Liver (tissue), 3 donors: ENCODE data around the gene AIP.

ENCODE experiments used
- GABPA ChIP-seq, 2 donors: IDR thresholded peaks in 1 of 2; conservative IDR thresholded peaks in 1 of 2; 2 replicates each; pipeline ENCODE4 v1.6.1; 2016; ENCODE audit warnings: antibody characterized with exemption in 2 of 2, mild to moderate bottlenecking in 1 of 2, moderate library complexity in 1 of 2
- HNF4G ChIP-seq: IDR thresholded peaks from 2 replicates; pipeline ENCODE4 v1.6.1; 2016; ENCODE audit warnings: antibody characterized with exemption
- NR2F2 ChIP-seq: IDR thresholded peaks from 2 replicates; pipeline ENCODE4 v1.6.1; 2016; ENCODE audit warnings: antibody characterized with exemption
- RAD21 ChIP-seq, 2 donors: IDR thresholded peaks; 2 replicates each; pipeline ENCODE4 v1.6.1; 2016; ENCODE audit warnings: antibody characterized with exemption in 2 of 2, mild to moderate bottlenecking in 2 of 2
- SP1 ChIP-seq: IDR thresholded peaks from 2 replicates; pipeline ENCODE4 v1.6.1; 2018; ENCODE audit warnings: antibody characterized with exemption, mild to moderate bottlenecking
- TAF1 ChIP-seq: conservative IDR thresholded peaks from 2 replicates; pipeline ENCODE4 v1.6.1; 2016; ENCODE audit warnings: antibody characterized with exemption, mild to moderate bottlenecking
- YY1 ChIP-seq: IDR thresholded peaks from 2 replicates; pipeline ENCODE4 v1.6.1; 2016; ENCODE audit warnings: antibody characterized with exemption, mild to moderate bottlenecking
- TF ChIP-seq, protein P1 (sequence below): fragments of 150-350 bp; IDR thresholded peaks from 2 replicates; pipeline ENCODE4 v1.5.1; 2017; ENCODE audit warnings: improper control_type of control experiment, low read depth, low read length; ENCODE audit not compliant: missing input control
- TF ChIP-seq, protein P2 (sequence below): IDR thresholded peaks from 2 replicates; pipeline ENCODE4 v1.6.1; 2016; ENCODE audit warnings: antibody characterized with exemption
- TF ChIP-seq, protein P3 (sequence below): IDR thresholded peaks from 2 replicates; pipeline ENCODE4 v1.6.1; 2016; ENCODE audit warnings: antibody characterized with exemption, mild to moderate bottlenecking
- TF ChIP-seq, protein P4 (sequence below): IDR thresholded peaks from 2 replicates; pipeline ENCODE4 v1.6.1; 2016; ENCODE audit warnings: antibody characterized with exemption
- TF ChIP-seq, protein P5 (sequence below): IDR thresholded peaks from 2 replicates; pipeline ENCODE4 v1.6.1; 2016; ENCODE audit warnings: antibody characterized with exemption
- donor health status: healthy.
- donor health status: healthy.

DNA sequence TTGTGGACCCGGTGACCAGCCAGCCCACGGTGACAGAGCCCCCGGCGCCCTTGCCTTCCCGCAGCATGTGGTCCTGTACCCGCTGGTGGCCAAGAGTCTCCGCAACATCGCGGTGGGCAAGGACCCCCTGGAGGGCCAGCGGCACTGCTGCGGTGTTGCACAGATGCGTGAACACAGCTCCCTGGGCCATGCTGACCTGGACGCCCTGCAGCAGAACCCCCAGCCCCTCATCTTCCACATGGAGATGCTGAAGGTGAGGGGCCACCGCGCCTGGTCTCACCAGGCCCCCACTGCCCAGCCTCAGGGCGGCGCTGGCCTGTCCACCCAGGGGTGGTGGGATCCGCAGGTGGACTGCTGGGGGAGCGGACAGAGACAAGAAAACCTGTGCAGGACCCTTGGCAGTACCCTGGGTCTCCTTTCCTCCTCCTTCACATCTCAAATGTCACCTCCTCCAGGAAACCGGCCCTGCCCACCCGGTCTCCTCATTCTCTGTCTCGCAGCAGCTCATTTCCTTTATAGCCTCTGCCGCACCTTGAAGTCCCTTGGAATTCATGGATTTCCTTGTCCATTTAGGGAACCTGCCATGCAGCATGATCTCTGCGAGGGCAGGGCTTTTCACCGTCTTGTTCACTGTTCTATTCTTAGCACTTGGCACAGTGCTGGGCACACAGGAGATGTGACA is 6.5 kb downstream of the AIP start:
- TF ChIP-seq YY1 (no peak), SP1 (no peak), RAD21 (IDR thresholded peaks at IDR 0.05) (no peak), NR2F2 (no peak), TAF1 (no peak), HNF4G (no peak), GABPA (IDR thresholded peaks at IDR 0.05 in 1 of 2, conservative IDR thresholded peaks at IDR 0.05 in 1 of 2) (no peak)
- TF ChIP-seq, protein P1, sequence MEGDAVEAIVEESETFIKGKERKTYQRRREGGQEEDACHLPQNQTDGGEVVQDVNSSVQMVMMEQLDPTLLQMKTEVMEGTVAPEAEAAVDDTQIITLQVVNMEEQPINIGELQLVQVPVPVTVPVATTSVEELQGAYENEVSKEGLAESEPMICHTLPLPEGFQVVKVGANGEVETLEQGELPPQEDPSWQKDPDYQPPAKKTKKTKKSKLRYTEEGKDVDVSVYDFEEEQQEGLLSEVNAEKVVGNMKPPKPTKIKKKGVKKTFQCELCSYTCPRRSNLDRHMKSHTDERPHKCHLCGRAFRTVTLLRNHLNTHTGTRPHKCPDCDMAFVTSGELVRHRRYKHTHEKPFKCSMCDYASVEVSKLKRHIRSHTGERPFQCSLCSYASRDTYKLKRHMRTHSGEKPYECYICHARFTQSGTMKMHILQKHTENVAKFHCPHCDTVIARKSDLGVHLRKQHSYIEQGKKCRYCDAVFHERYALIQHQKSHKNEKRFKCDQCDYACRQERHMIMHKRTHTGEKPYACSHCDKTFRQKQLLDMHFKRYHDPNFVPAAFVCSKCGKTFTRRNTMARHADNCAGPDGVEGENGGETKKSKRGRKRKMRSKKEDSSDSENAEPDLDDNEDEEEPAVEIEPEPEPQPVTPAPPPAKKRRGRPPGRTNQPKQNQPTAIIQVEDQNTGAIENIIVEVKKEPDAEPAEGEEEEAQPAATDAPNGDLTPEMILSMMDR, result no peak
- TF ChIP-seq, protein P2, sequence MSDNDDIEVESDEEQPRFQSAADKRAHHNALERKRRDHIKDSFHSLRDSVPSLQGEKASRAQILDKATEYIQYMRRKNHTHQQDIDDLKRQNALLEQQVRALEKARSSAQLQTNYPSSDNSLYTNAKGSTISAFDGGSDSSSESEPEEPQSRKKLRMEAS, result no peak
- TF ChIP-seq, protein P3, sequence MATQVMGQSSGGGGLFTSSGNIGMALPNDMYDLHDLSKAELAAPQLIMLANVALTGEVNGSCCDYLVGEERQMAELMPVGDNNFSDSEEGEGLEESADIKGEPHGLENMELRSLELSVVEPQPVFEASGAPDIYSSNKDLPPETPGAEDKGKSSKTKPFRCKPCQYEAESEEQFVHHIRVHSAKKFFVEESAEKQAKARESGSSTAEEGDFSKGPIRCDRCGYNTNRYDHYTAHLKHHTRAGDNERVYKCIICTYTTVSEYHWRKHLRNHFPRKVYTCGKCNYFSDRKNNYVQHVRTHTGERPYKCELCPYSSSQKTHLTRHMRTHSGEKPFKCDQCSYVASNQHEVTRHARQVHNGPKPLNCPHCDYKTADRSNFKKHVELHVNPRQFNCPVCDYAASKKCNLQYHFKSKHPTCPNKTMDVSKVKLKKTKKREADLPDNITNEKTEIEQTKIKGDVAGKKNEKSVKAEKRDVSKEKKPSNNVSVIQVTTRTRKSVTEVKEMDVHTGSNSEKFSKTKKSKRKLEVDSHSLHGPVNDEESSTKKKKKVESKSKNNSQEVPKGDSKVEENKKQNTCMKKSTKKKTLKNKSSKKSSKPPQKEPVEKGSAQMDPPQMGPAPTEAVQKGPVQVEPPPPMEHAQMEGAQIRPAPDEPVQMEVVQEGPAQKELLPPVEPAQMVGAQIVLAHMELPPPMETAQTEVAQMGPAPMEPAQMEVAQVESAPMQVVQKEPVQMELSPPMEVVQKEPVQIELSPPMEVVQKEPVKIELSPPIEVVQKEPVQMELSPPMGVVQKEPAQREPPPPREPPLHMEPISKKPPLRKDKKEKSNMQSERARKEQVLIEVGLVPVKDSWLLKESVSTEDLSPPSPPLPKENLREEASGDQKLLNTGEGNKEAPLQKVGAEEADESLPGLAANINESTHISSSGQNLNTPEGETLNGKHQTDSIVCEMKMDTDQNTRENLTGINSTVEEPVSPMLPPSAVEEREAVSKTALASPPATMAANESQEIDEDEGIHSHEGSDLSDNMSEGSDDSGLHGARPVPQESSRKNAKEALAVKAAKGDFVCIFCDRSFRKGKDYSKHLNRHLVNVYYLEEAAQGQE, result no peak
- TF ChIP-seq, protein P4, sequence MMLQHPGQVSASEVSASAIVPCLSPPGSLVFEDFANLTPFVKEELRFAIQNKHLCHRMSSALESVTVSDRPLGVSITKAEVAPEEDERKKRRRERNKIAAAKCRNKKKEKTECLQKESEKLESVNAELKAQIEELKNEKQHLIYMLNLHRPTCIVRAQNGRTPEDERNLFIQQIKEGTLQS, result no peak
- TF ChIP-seq, protein P5, sequence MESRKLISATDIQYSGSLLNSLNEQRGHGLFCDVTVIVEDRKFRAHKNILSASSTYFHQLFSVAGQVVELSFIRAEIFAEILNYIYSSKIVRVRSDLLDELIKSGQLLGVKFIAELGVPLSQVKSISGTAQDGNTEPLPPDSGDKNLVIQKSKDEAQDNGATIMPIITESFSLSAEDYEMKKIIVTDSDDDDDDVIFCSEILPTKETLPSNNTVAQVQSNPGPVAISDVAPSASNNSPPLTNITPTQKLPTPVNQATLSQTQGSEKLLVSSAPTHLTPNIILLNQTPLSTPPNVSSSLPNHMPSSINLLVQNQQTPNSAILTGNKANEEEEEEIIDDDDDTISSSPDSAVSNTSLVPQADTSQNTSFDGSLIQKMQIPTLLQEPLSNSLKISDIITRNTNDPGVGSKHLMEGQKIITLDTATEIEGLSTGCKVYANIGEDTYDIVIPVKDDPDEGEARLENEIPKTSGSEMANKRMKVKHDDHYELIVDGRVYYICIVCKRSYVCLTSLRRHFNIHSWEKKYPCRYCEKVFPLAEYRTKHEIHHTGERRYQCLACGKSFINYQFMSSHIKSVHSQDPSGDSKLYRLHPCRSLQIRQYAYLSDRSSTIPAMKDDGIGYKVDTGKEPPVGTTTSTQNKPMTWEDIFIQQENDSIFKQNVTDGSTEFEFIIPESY, result no peak
